Adrenal gland (tissue), 5 donors: ENCODE results near the gene EIF3M.

Source experiments
- CTCF ChIP-seq, 6 experiments: fragments of 450-650 bp in 4 of 6; fragments of 200-600 bp in 2 of 6; sonication (generic) in 1 of 6; IDR thresholded peaks; 1 replicate in 5 of 6; 2 replicates in 1 of 6; pipeline versions ENCODE4 v1.5.1 to v1.8.0; 2016 to 2021; ENCODE audit warnings: antibody characterized with exemption in 6 of 6, mild to moderate bottlenecking in 2 of 6, moderate library complexity in 1 of 6
- POLR2A ChIP-seq, 2 donors: fragments of 450-650 bp; IDR thresholded peaks; one replicate each; pipeline ENCODE4 v1.6.1; 2017; ENCODE audit warnings: antibody characterized with exemption in 2 of 2, mild to moderate bottlenecking in 2 of 2, moderate library complexity in 1 of 2
- donor health status: DM: no; HTN: no; CAD: no.

DNA sequence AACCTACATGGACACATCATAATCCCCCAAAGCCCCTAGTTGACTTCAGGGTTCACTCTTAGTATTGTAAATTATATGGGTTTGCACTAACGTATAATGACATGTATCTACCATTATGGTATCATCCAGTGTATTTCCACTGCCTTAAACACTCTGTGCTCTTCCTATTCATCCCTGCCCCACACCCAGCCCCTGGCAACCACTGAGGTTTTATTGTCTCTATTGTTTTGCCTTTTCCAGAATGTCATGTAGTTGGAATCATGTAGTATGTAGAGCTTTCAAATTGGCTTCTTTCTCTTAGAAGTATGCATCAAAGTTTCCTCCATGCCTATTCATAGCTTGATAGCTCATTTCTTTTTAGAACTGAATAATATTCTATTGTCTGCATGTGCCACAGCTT is 16.5 kb upstream of the EIF3M start:
- TF ChIP-seq CTCF (IDR thresholded peaks at IDR 0.05) = no peak
- TF ChIP-seq POLR2A (IDR thresholded peaks at IDR 0.05) = no peak
